Stimulated activated naive CD8-positive, alpha-beta T cell treated with anti-CD3 and anti-CD28 coated beads, Interleukin-15, amount 100 ng/mL, for 72 hours (primary cell): ENCODE measurements around the gene FOCAD.
"Not testable (repeated sequence)": the region's sequence is repeated elsewhere in the genome, so short reads cannot be mapped to it uniquely, and the experiment has no call there.

ENCODE experiments used
- ATAC-seq: fragments of 150-1000 bp; cut with Tn5 transposase; 2 replicates; pipeline ENCODE4 v1.10.0; 2021; ENCODE audit warnings: mild to moderate bottlenecking, moderate library complexity
- DNase-seq, 2 donors: peaks; one replicate each; pipeline ENCODE4 v3.0.0; 2021 to 2022
- H3K27ac Mint-ChIP-seq, 2 donors: one replicate each; pipeline ENCODE4 v1.8.0; 2022; ENCODE audit warnings: mild to moderate bottlenecking in 2 of 2, mixed read lengths in 2 of 2, moderate library complexity in 2 of 2
- H3K27me3 Mint-ChIP-seq: one replicate; pipeline ENCODE4 v1.8.0; 2022; ENCODE audit warnings: mixed read lengths
- H3K4me1 Mint-ChIP-seq: one replicate; pipeline ENCODE4 v1.8.0; 2022; ENCODE audit warnings: mild to moderate bottlenecking, mixed read lengths
- H3K4me3 Mint-ChIP-seq, 2 donors: one replicate each; pipeline ENCODE4 v1.8.0; 2022; ENCODE audit warnings: mild to moderate bottlenecking in 2 of 2, mixed read lengths in 2 of 2, moderate library complexity in 1 of 2
- H3K9me3 Mint-ChIP-seq, 2 donors: one replicate each; pipeline ENCODE4 v1.8.0; 2022; ENCODE audit warnings: mixed read lengths in 2 of 2

The FOCAD gene

DNA sequence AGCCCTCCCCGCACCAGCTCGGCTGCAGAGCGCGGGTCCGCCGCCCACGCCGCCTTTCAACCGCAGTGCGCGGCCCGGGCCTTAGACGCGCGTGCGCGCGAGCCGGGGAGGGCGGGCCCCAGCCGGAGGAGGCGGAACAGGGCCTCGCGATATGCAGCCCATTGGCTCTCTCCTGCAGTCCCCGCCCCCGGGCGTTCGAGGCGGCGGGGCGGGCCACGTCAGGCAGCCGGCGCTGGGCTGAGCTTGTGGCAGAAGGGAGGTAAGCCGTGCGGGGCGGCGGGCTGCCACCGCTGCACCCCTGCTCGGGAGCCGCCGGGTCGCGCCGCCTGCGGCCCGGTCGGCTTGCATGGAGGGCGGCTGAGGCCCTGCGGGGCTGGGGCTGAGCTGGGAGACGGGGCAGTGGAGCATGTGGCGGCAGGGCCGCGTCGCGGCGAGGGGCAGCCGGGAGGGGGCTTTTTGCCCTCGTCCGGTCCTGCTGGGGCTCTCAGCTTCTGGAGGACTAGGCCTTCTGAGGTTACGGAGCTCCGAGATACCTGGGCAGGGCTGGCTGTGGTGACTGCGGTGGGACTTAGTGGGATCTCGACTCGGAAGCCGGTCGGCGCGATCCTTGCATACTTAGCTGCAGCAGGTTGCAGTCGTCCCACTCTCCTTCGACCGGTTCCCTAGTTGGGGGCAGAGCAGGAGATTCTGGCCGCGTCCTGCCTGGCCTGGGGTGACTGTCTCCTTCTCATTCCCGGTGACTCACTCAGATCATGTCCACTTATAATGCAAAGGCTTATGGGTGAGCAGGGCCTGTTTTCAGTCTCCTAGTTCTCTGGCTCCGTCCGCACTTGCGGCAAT is at the start of gene FOCAD:
TSS of gene FOCAD (plus strand) at position 225 of the 840 bp plus-strand sequence. CDS start 31,095 bp downstream, outside the sequence.
- peak; percentile 99 for ATAC-seq
- Mint-ChIP-seq H3K4me1 (peaks cover 19% of the 10 kb centered on the region), H3K27ac (peak within 1 kb of the TSS; percentile 34 to 65), H3K4me3 (peak within 1 kb of the TSS; percentile 85 to 86), H3K9me3 (no peaks in the 10 kb centered on the region), H3K27me3 (no peaks in the 10 kb centered on the region)
- DNase-seq = peak; percentile 96 to 97

DNA sequence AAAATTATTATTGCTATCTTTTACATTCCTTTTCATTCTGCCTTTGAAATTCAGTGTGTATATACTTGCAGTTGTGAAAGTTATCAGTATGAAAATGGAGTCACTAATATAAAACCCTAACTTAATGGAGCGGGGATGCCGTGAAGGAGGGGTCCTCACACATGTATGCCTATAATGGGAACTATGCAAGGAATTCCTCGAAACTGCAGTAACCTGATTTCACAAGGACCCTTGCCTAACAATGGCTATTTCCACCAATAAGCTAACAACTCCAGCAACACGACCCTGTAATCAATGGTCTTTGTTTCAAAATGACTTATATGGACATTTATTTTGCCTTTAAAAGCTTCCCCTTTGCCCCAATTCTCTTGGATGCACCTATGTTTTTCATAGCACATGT is 49.2 kb upstream of the FOCAD start:
- DNase-seq (no peak), ATAC-seq (no peak)
- Mint-ChIP-seq H3K27me3 (peaks cover 35% of the 10 kb centered on the region), H3K27ac (no peak overlapping the region), H3K4me3 (no peak overlapping the region), H3K9me3 (no peaks in the 10 kb centered on the region), H3K4me1 (peaks cover 6% of the 10 kb centered on the region)

- peaks cover 17% of the 10 kb centered on the region for H3K4me1 Mint-ChIP-seq
- H3K9me3 Mint-ChIP-seq = no peaks in the 10 kb centered on the region
- DNase-seq = no peak
- ATAC-seq = no peak
- no peak overlapping the region for H3K4me3 Mint-ChIP-seq
- peaks cover 21% of the 10 kb centered on the region for H3K27me3 Mint-ChIP-seq
- no peak overlapping the region for H3K27ac Mint-ChIP-seq
These were observed 47.1 kb upstream of the FOCAD start for GRCh38 chr9:20636888-20637440.

DNA sequence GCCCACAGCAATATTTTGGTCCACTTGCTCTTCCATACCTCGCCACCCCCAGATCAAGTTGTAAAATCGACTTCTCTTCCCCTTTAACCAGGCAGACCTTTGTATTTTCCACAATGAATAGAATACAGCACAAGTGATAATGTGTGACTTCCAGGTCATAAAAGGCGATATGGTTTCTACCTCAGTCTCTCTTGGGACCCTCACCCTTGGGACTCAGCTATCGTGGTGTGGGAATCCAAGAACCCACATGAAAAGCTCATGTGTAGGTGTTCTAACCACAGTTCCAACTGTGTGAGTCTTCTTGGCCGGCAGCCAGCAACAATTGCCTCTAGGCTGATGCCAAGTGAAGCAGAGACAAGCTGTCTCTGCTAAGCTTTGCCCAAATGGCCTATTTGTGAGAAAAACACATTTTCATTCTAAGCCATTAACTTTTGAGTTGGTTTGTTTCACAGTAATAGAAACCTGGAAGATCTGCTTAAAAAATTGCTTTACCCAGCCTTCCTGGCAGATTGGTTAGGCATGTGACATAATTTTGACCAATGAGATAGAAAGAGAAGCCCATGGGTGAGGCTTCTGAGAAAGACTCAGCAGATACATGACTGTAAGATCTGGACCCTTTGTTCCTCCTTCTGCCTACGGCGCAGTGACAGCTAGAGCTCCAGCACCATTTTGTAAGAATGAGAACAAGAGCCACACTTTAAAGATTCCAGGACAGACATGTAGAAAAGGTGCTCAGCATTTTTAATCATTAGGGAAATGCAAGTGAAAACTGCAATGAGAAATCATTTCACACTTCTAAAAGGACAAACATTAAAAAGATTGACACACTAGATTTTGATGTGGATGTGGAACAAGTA is 43.5 kb upstream of the FOCAD start:
- Mint-ChIP-seq H3K9me3 (no peaks in the 10 kb centered on the region), H3K4me3 (peak overlapping the region; percentile 56 to 66), H3K27me3 (peaks cover 34% of the 10 kb centered on the region), H3K27ac (peak overlapping the region in 1 of 2 donors; percentile 1), H3K4me1 (peaks cover 17% of the 10 kb centered on the region)
- ATAC-seq (peak; percentile 95), DNase-seq (peak; percentile 65 to 70)

DNA sequence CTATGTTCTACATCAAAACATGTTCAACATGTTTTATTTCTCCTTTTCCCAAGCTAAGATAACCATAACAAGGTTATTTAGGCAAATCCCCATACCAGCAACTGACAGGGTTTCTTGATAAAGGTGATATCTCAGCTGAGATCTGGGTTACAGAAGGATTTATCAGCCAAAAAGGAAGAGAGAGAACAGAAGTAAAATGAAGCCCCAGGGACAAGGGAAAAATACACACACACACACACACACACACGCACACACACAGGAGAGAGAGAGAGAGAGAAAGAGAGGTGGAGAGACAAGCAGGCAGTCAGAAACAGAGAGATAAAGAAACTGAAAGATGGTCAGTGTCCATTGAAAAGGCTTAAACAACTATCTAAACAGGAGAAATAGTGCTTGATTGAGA is 42.0 kb upstream of the FOCAD start:
- no peak for DNase-seq
- no peaks in the 10 kb centered on the region for H3K9me3 Mint-ChIP-seq
- peaks cover 35% of the 10 kb centered on the region for H3K27me3 Mint-ChIP-seq
- H3K4me3 Mint-ChIP-seq = no peak overlapping the region
- H3K4me1 Mint-ChIP-seq = peaks cover 13% of the 10 kb centered on the region
- no peak for ATAC-seq
- no peak overlapping the region for H3K27ac Mint-ChIP-seq

- Mint-ChIP-seq H3K9me3 (no peaks in the 10 kb centered on the region), H3K27ac (no peak overlapping the region), H3K27me3 (peaks cover 27% of the 10 kb centered on the region), H3K4me3 (no peak overlapping the region), H3K4me1 (peaks cover 12% of the 10 kb centered on the region)
- no peak for ATAC-seq
- no peak for DNase-seq
These were observed 40.4 kb upstream of the FOCAD start for GRCh38 chr9:20643660-20644059.

DNA sequence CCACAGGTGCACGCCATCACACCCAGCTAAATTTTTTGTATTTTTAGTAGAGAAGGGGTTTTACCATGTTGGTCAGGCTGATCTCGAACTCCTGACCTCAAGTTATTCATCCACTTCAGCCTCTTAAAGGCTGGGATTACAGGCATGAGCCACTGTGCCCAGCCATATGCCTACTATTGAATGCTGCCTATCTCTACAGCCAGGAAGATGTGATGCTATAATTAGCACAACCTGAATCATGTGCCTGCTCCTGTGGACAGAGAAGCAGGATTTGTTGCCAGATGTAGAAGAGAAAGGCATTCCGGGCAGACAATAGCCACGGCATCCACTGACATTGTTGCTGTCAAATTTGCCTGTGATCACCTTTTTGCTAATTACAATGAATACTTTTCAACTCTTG is 37.4 kb upstream of the FOCAD start:
- no peak overlapping the region for H3K4me3 Mint-ChIP-seq
- H3K9me3 Mint-ChIP-seq = no peaks in the 10 kb centered on the region
- H3K27ac Mint-ChIP-seq = no peak overlapping the region
- DNase-seq (no peak), ATAC-seq (no peak)
- H3K4me1 Mint-ChIP-seq = no peaks in the 10 kb centered on the region
- peaks cover 27% of the 10 kb centered on the region for H3K27me3 Mint-ChIP-seq

DNA sequence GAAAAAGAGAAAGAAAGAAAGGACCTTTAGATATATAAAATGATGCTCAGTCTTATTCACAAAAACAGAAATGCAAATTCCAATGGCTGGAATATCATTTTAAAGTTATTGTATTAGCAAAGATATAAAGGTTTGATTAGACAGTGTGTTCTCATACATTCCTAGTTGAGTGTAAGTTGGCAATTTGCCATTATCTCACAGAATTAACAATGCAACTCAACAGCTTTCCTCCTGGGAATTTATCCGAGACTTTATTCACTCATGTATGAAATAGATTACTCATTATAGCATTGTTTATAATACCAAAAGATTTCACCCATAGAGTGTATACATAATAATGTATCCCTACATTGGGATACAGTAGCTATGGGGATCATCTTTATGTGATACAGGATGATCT is 34.7 kb upstream of the FOCAD start:
- Mint-ChIP-seq H3K27ac (no peak overlapping the region), H3K9me3 (no peaks in the 10 kb centered on the region), H3K4me1 (no peaks in the 10 kb centered on the region), H3K27me3 (peaks cover 10% of the 10 kb centered on the region), H3K4me3 (no peak overlapping the region)
- ATAC-seq (no peak), DNase-seq (no peak)

DNA sequence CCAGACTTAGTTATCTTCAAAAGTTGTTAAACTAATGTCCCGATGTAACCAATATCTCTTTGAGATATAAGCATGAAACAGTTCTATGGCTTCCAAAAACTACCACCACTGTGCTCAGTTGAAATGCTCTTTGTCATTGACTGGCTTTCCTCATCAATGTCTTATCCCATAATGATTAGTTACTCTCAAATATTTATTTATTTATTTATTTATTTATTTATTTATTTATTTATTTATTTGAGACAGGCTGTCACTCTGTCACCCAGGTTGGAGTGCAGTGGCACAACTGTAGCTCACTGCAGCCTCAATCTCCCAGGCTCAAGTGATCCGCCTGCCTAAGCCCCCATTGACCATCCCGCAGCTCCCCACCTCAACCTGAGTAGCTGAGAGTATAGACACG is 33.7 kb upstream of the FOCAD start:
- no peaks in the 10 kb centered on the region for H3K9me3 Mint-ChIP-seq
- H3K4me1 Mint-ChIP-seq = no peaks in the 10 kb centered on the region
- DNase-seq (no peak), ATAC-seq (no peak)
- H3K4me3 Mint-ChIP-seq = no peak overlapping the region
- peaks cover 10% of the 10 kb centered on the region for H3K27me3 Mint-ChIP-seq
- no peak overlapping the region for H3K27ac Mint-ChIP-seq

- no peaks in the 10 kb centered on the region for H3K9me3 Mint-ChIP-seq
- no peaks in the 10 kb centered on the region for H3K4me1 Mint-ChIP-seq
- H3K4me3 Mint-ChIP-seq = no peak overlapping the region
- no peak overlapping the region for H3K27ac Mint-ChIP-seq
- DNase-seq (no peak), ATAC-seq (no peak)
- H3K27me3 Mint-ChIP-seq = peaks cover 10% of the 10 kb centered on the region
These were observed 33.2 kb upstream of the FOCAD start for GRCh38 chr9:20650750-20651299.

DNA sequence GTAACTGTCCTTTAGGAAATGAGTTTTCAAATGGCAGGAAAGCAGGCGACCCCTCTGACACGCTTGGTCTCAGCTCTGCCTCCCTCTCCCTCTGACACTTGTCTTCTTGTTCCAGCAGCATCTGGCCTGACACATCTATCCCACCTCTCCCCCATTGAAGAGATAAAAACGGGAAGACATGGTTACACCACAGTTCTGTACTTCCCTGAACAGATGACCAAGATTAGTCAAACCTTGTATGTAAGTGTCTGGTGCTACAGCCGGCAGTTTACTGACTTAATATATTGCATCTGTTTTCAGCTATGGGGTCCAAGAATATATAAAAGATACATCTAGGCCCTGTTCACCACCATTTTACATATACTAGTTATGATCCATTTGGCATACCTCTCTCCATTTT is 32.1 kb upstream of the FOCAD start:
- no peaks in the 10 kb centered on the region for H3K9me3 Mint-ChIP-seq
- no peak overlapping the region for H3K4me3 Mint-ChIP-seq
- H3K27ac Mint-ChIP-seq = no peak overlapping the region
- no peaks in the 10 kb centered on the region for H3K4me1 Mint-ChIP-seq
- ATAC-seq = no peak
- H3K27me3 Mint-ChIP-seq = peaks cover 7% of the 10 kb centered on the region
- no peak for DNase-seq

DNA sequence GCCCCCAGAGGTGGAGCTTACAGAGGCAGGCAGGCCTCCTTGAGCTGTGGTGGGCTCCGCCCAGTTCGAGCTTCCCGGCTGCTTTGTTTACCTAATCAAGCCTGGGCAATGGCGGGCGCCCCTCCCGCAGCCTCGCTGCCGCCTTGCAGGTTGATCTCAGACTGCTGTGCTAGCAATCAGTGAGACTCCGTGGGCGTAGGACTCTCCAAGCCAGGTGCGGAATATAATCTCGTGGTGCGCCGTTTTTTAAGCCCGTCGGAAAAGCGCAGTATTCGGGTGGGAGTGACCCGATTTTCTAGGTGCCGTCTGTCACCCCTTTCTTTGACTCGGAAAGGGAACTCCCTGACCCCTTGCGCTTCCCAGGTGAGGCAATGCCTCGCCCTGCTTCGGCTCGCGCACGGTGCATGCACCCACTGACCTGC is 25.8 kb upstream of the FOCAD start:
- not testable (repeated sequence) for H3K4me1 Mint-ChIP-seq
- H3K27ac Mint-ChIP-seq = peak overlapping the region; percentile 69 to 91

GRCh38 chr9:20658677-20659473 is 25.2 kb upstream of the FOCAD start:
- no peaks in the 10 kb centered on the region for H3K9me3 Mint-ChIP-seq
- DNase-seq = no peak
- H3K4me1 Mint-ChIP-seq = no peaks in the 10 kb centered on the region
- no peak overlapping the region for H3K4me3 Mint-ChIP-seq
- peak overlapping the region; percentile 69 to 91 for H3K27ac Mint-ChIP-seq
- no peaks in the 10 kb centered on the region for H3K27me3 Mint-ChIP-seq
- no peak for ATAC-seq

More for the DNA sequence above, 25.8 kb upstream of the FOCAD start:
- H3K27me3 Mint-ChIP-seq, H3K9me3 Mint-ChIP-seq, ATAC-seq, H3K4me3 Mint-ChIP-seq: not testable (repeated sequence)
- DNase-seq = peak; percentile 41 to 43

GRCh38 chr9:20659474-20659967 is 24.5 kb upstream of the FOCAD start:
- ATAC-seq (no peak), DNase-seq (no peak)
- Mint-ChIP-seq H3K27ac (no peak overlapping the region), H3K4me3 (no peak overlapping the region), H3K27me3 (no peaks in the 10 kb centered on the region), H3K4me1 (no peaks in the 10 kb centered on the region), H3K9me3 (no peaks in the 10 kb centered on the region)

GRCh38 chr9:20662156-20662555 is 21.9 kb upstream of the FOCAD start:
- ATAC-seq (no peak), DNase-seq (no peak)
- no peak overlapping the region for H3K4me3 Mint-ChIP-seq
- no peak overlapping the region for H3K27ac Mint-ChIP-seq
- H3K27me3 Mint-ChIP-seq = no peaks in the 10 kb centered on the region
- H3K9me3 Mint-ChIP-seq = no peaks in the 10 kb centered on the region
- H3K4me1 Mint-ChIP-seq = no peaks in the 10 kb centered on the region
